AML-193 (cell line): ENCODE data around the gene TBC1D4.
"Not testable (repeated sequence)": the region's sequence is repeated elsewhere in the genome, so short reads cannot be mapped to it uniquely, and the experiment has no call there.

Source experiments
- DNase-seq, 2 experiments: peaks; one replicate each; lab custom pipeline; 2025; lab: John Stamatoyannopoulos, UW

TBC1D4 gene

GRCh38 chr13:75325711-75326110 lies 156.3 kb downstream of the TBC1D4 start:
- no peak for DNase-seq

- DNase-seq: no peak
Observed at GRCh38 chr13:75324413-75324940, 157.5 kb downstream of the TBC1D4 start.

GRCh38 chr13:75321084-75321483 lies 160.9 kb downstream of the TBC1D4 start:
- no peak for DNase-seq

GRCh38 chr13:75319254-75319653 lies 162.7 kb downstream of the TBC1D4 start:
- peak; percentile 46 to 63 for DNase-seq

- no peak for DNase-seq
Observed at GRCh38 chr13:75318138-75318833, 163.7 kb downstream of the TBC1D4 start.

- DNase-seq: peak; percentile 53 to 72
Observed at GRCh38 chr13:75316427-75316826, 165.5 kb downstream of the TBC1D4 start.

GRCh38 chr13:75312884-75313520 lies 169.0 kb downstream of the TBC1D4 start:
- DNase-seq: no peak

- peak; percentile 50 to 72 for DNase-seq
Observed at GRCh38 chr13:75309981-75310580, 171.9 kb downstream of the TBC1D4 start.

GRCh38 chr13:75308222-75308621 lies 173.7 kb downstream of the TBC1D4 start:
- no peak for DNase-seq

- DNase-seq: no peak
Observed at GRCh38 chr13:75307370-75307949, 174.5 kb downstream of the TBC1D4 start.

- DNase-seq: not testable (repeated sequence)
Observed at GRCh38 chr13:75306967-75307366, 175.0 kb downstream of the TBC1D4 start.

GRCh38 chr13:75305059-75305458 lies 176.9 kb downstream of the TBC1D4 start:
- DNase-seq: no peak

- no peak for DNase-seq
Observed at GRCh38 chr13:75303263-75303662, 178.7 kb downstream of the TBC1D4 start.

GRCh38 chr13:75302071-75302698 lies 179.8 kb downstream of the TBC1D4 start:
- no peak for DNase-seq

GRCh38 chr13:75299913-75300862 lies 181.8 kb downstream of the TBC1D4 start:
- DNase-seq: no peak

- no peak for DNase-seq
Observed at GRCh38 chr13:75299246-75299645, 182.7 kb downstream of the TBC1D4 start.

GRCh38 chr13:75296641-75297040 lies 185.3 kb downstream of the TBC1D4 start:
- no peak for DNase-seq

GRCh38 chr13:75295201-75295600 lies 186.8 kb downstream of the TBC1D4 start:
- no peak for DNase-seq

- no peak for DNase-seq
Observed at GRCh38 chr13:75294110-75294509, 187.9 kb downstream of the TBC1D4 start.

- DNase-seq: no peak
Observed at GRCh38 chr13:75285310-75285709, 196.7 kb downstream of the TBC1D4 start.

GRCh38 chr13:75279834-75280369 lies 202.1 kb downstream of the TBC1D4 start:
- no peak for DNase-seq
